Mesodermal cell (in vitro differentiated cells): ENCODE data around the gene PDE8A.
"Not testable (repeated sequence)": the region's sequence is repeated elsewhere in the genome, so short reads cannot be mapped to it uniquely, and the experiment has no call there.

ENCODE experiments used
- H3K27ac ChIP-seq: 2 replicates; pipeline ENCODE4 v1.7.0; 2013; ENCODE audit warnings: mild to moderate bottlenecking, low read depth, low read length, moderate library complexity; ENCODE audit not compliant: severe bottlenecking
- H3K36me3 ChIP-seq: 2 replicates; pipeline ENCODE4 v1.7.1; 2013; ENCODE audit warnings: mild to moderate bottlenecking, low read length, moderate library complexity; ENCODE audit not compliant: control insufficient read depth, insufficient read depth
- H3K4me1 ChIP-seq: one replicate; pipeline ENCODE4 v1.7.1; 2013; ENCODE audit warnings: mild to moderate bottlenecking, low read length; ENCODE audit not compliant: insufficient read depth, control insufficient read depth, poor library complexity, severe bottlenecking
- H3K4me3 ChIP-seq: 2 replicates; pipeline ENCODE4 v1.7.0; 2013; ENCODE audit warnings: low read length, control low read depth, mild to moderate bottlenecking; ENCODE audit not compliant: insufficient read depth, poor library complexity, severe bottlenecking; ENCODE audit errors: extremely low read depth
- H3K9me3 ChIP-seq: 2 replicates; pipeline ENCODE4 v1.7.1; 2013; ENCODE audit warnings: mild to moderate bottlenecking, low read length, moderate library complexity; ENCODE audit not compliant: control insufficient read depth
- WGBS, 2 experiments: methylation state at CpG; one replicate each; pipeline ENCODE4 v1.1.5; 2013; ENCODE audit warnings: missing lambda C conversion rate in 2 of 2; ENCODE audit not compliant: insufficient coverage in 2 of 2; 5-methylcytosine and 5-hydroxymethylcytosine counted together

The PDE8A gene

GRCh38 chr15:85174521-85174920, 192.9 kb downstream of the PDE8A start:
- WGBS, 2 experiments: 80 to 100% methylated on average over 2 of the region's 4 CpGs
- Histone ChIP-seq H3K4me1 (no peaks in the 10 kb centered on the region), H3K9me3 (peaks cover 24% of the 10 kb centered on the region), H3K4me3 (no peak overlapping the region), H3K36me3 (no peaks in the 10 kb centered on the region), H3K27ac (no peak overlapping the region)

GRCh38 chr15:85177042-85177515, 195.4 kb downstream of the PDE8A start:
- H3K9me3 ChIP-seq, H3K27ac ChIP-seq, H3K4me1 ChIP-seq, H3K4me3 ChIP-seq, H3K36me3 ChIP-seq: not testable (repeated sequence)
- WGBS, 2 experiments: 93 to 100% methylated on average over 1 to 2 of the region's 8 CpGs

- WGBS, 2 experiments: 90 to 100% methylated on average over 2 of the region's 4 CpGs
These were observed 196.7 kb downstream of the PDE8A start for GRCh38 chr15:85178308-85178707.

DNA sequence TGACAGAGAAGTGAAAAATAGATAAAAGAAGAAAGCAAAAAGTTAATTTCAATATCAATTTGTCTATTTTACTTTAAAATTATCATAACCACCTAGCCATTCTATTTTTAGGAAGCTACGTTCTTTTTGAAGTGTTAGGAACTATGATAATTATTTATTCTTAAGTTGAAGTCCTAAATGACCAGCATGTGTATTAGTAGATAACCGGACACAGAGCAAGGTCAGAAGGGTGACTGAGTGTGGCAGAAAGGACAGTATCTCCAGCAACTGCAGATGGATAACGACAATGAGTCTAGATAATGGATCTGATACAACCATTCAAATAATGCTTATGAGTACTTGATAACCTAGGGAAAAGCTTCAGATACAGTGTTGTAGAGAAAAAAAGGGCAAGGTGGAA, 198.0 kb downstream of the PDE8A start:
- H3K4me1 ChIP-seq: no peaks in the 10 kb centered on the region
- 20% methylated on average over 1 of the region's 3 CpGs; no CpG with 5 or more reads in 1 of the 2 experiments for WGBS, 2 experiments
- no peak overlapping the region for H3K27ac ChIP-seq
- H3K4me3 ChIP-seq: no peak overlapping the region
- no peaks in the 10 kb centered on the region for H3K9me3 ChIP-seq
- no peaks in the 10 kb centered on the region for H3K36me3 ChIP-seq

More at GRCh38 chr15:85178308-85178707, 196.7 kb downstream of the PDE8A start:
- no peak overlapping the region for H3K4me3 ChIP-seq
- H3K9me3 ChIP-seq: no peaks in the 10 kb centered on the region
- no peak overlapping the region for H3K27ac ChIP-seq
- no peaks in the 10 kb centered on the region for H3K36me3 ChIP-seq
- no peaks in the 10 kb centered on the region for H3K4me1 ChIP-seq

- not testable (repeated sequence) for H3K4me1 ChIP-seq
- 89 to 95% methylated on average over 4 of the region's 11 CpGs for WGBS, 2 experiments
These were observed 203.7 kb downstream of the PDE8A start for GRCh38 chr15:85185350-85185749.

GRCh38 chr15:85188171-85188577, 206.5 kb downstream of the PDE8A start:
- not testable (repeated sequence) for H3K4me3 ChIP-seq, H3K36me3 ChIP-seq, H3K9me3 ChIP-seq, H3K4me1 ChIP-seq, H3K27ac ChIP-seq
- 100% methylated on average over 1 of the region's 3 CpGs; no CpG with 5 or more reads in 1 of the 2 experiments for WGBS, 2 experiments

More at GRCh38 chr15:85185350-85185749, 203.7 kb downstream of the PDE8A start:
- not testable (repeated sequence) for H3K36me3 ChIP-seq, H3K4me3 ChIP-seq, H3K27ac ChIP-seq, H3K9me3 ChIP-seq
